GM12865 (cell line): ENCODE results near the gene EHD4.

ENCODE experiments used
- DNase-seq: peaks from one replicate; pipeline ENCODE4 v3.0.0; 2010; ENCODE audit warnings: low read depth
- H3K4me3 ChIP-seq: 2 replicates; pipeline ENCODE4 v1.5.1; 2011; ENCODE audit warnings: mild to moderate bottlenecking, low read depth, low read length, control low read depth
- CTCF ChIP-seq: IDR thresholded peaks from 2 replicates; pipeline ENCODE4 v1.5.1; 2011; ENCODE audit warnings: low read length, control low read depth, low read depth, inconsistent platforms; ENCODE audit not compliant: insufficient read depth; ENCODE audit errors: missing control alignments

EHD4 gene

GRCh38 chr15:41955807-41956525 lies 16.4 kb downstream of the EHD4 start:
- no peak for DNase-seq
- TF ChIP-seq CTCF = no peak
- no peak overlapping the region for H3K4me3 ChIP-seq

- H3K4me3 ChIP-seq = no peak overlapping the region
- no peak for DNase-seq
- TF ChIP-seq CTCF = no peak
Measured at GRCh38 chr15:41955100-41955499, 17.3 kb downstream of the EHD4 start.

DNA sequence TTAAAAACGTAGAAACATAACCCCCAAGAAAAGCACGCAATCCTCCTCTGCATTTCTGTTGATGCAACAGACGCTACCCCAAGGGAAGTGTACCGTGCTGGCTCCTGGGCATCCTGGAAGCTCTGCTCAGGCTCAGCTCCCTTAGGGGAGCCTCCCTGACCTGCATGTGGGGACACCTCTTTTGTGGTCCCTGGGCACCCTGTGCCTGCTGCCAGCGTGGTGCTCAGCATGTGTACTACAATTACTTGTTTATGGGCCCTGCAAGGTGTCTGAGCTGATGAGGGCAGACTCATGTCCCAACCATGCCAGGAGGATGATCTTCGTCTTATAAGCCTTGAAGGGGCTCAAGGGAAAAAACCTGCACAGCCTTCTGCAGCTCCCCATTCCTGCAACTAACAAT lies 18.3 kb downstream of the EHD4 start:
- TF ChIP-seq CTCF = no peak
- no peak for DNase-seq
- H3K4me3 ChIP-seq = no peak overlapping the region

- H3K4me3 ChIP-seq = no peak overlapping the region
- no peak for TF ChIP-seq CTCF
- no peak for DNase-seq
Measured at GRCh38 chr15:41952013-41952563, 20.3 kb downstream of the EHD4 start.

- no peak for TF ChIP-seq CTCF
- H3K4me3 ChIP-seq = no peak overlapping the region
- DNase-seq = no peak
Measured at GRCh38 chr15:41951571-41951970, 20.8 kb downstream of the EHD4 start.

DNA sequence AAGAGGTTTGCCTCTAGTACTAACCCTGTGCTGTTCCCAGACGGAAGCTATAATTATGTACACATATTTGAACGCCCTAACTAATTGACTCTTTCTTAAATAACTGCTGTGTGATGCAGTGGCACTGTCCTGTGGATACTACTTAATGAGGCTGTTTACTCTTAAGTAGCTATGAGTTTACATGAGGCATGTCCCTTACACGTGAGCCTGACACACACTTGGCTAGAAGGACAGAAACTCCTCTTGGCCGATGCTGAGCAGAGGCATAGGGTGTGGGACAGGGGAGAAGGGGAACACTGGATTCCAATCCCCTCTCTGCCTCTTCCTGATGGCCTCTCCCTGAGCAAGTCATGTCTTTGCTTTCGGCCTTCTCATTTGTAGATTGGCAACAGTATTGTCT lies 21.9 kb downstream of the EHD4 start:
- TF ChIP-seq CTCF = no peak

DNA sequence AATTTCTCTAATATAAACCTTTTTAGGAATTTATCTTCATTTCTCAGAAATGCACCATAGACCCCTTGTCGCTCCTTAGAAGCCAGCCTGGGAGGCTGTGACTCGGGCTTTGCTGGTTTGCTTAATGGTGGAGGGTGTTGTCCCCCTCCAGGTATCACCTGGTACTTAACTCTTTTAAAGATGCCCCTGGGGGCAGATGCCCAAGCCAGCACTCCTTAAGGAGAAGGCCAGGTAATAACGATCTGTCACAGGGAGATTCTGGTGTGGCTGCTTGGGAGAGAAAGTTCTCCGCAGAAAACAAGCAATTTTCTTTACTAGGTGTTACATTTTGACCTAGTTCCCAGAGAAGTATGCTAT lies 22.3 kb downstream of the EHD4 start:
- no peak for DNase-seq
- H3K4me3 ChIP-seq = no peak overlapping the region
- no peak for TF ChIP-seq CTCF

More for the DNA sequence above, 21.9 kb downstream of the EHD4 start:
- no peak for DNase-seq
- no peak overlapping the region for H3K4me3 ChIP-seq
